Activated T-helper 17 cell treated with anti-CD3 and anti-CD28 coated beads, Interleukin-2, amount 50 U/mL, for 72 hours (primary cell): ENCODE measurements around the gene DRAP1. TPM values are rescaled to one million over a fixed set of nuclear protein-coding genes. Genes with fewer than 3 reads are reported as not detected.

ENCODE experiments used
- ATAC-seq: fragments of 150-1000 bp; cut with Tn5 transposase; replicated peaks from 2 replicates; pipeline ENCODE4 v1.10.0; 2021; ENCODE audit warnings: mild to moderate bottlenecking, moderate library complexity
- H3K27ac Mint-ChIP-seq: one replicate; pipeline ENCODE4 v1.8.0; 2022; ENCODE audit warnings: mixed read lengths
- H3K27me3 Mint-ChIP-seq: one replicate; pipeline ENCODE4 v1.8.0; 2022; ENCODE audit warnings: mixed read lengths
- H3K36me3 Mint-ChIP-seq: one replicate; pipeline ENCODE4 v1.8.0; 2022; ENCODE audit warnings: low read depth, mild to moderate bottlenecking, mixed read lengths
- H3K4me1 Mint-ChIP-seq: one replicate; pipeline ENCODE4 v1.8.0; 2022; ENCODE audit warnings: mixed read lengths
- H3K4me3 Mint-ChIP-seq: one replicate; pipeline ENCODE4 v1.8.0; 2022; ENCODE audit warnings: mild to moderate bottlenecking, mixed read lengths
- H3K9me3 Mint-ChIP-seq: one replicate; pipeline ENCODE4 v1.8.0; 2022; ENCODE audit warnings: mixed read lengths
- total RNA-seq, 2 donors: library from RNA; stranded (reverse); gene quantifications; one replicate each; pipeline ENCODE4 v1.2.3, GENCODE V29; 2022

The DRAP1 gene
- total RNA-seq, 2 donors from 2014 or later, result 85.3 to 94.5 TPM

GRCh38 chr11:65892661-65893317 lies 26.4 kb upstream of the DRAP1 start:
- Mint-ChIP-seq H3K36me3 (peaks cover 80% of the 10 kb centered on the region), H3K4me1 (peaks cover 46% of the 10 kb centered on the region), H3K9me3 (no peaks in the 10 kb centered on the region), H3K4me3 (peak overlapping the region; percentile 92), H3K27me3 (no peaks in the 10 kb centered on the region), H3K27ac (peak overlapping the region; percentile 66)
- ATAC-seq, result no peak

- ATAC-seq, result no peak
- Mint-ChIP-seq H3K4me3 (peak overlapping the region; percentile 92), H3K27me3 (no peaks in the 10 kb centered on the region)
Measured at GRCh38 chr11:65894034-65894591, 25.1 kb upstream of the DRAP1 start.

GRCh38 chr11:65895482-65895981 lies 23.7 kb upstream of the DRAP1 start:
- peak overlapping the region; percentile 88 for H3K4me3 Mint-ChIP-seq
- H3K4me1 Mint-ChIP-seq, result peaks cover 27% of the 10 kb centered on the region
- no peaks in the 10 kb centered on the region for H3K27me3 Mint-ChIP-seq

More at GRCh38 chr11:65894034-65894591, 25.1 kb upstream of the DRAP1 start:
- Mint-ChIP-seq H3K4me1 (peaks cover 40% of the 10 kb centered on the region), H3K9me3 (no peaks in the 10 kb centered on the region), H3K36me3 (peaks cover 80% of the 10 kb centered on the region), H3K27ac (peak overlapping the region; percentile 76)

GRCh38 chr11:65896034-65896999 lies 22.9 kb upstream of the DRAP1 start:
- peaks cover 77% of the 10 kb centered on the region for H3K36me3 Mint-ChIP-seq
- H3K4me3 Mint-ChIP-seq, result peak overlapping the region; percentile 88
- ATAC-seq, result peak; percentile 14
- H3K27me3 Mint-ChIP-seq, result no peaks in the 10 kb centered on the region
- H3K9me3 Mint-ChIP-seq, result no peaks in the 10 kb centered on the region
- peak overlapping the region; percentile 74 for H3K27ac Mint-ChIP-seq
- H3K4me1 Mint-ChIP-seq, result peaks cover 27% of the 10 kb centered on the region

More at GRCh38 chr11:65895482-65895981, 23.7 kb upstream of the DRAP1 start:
- H3K36me3 Mint-ChIP-seq, result peaks cover 79% of the 10 kb centered on the region
- ATAC-seq, result no peak
- peak overlapping the region; percentile 74 for H3K27ac Mint-ChIP-seq
- no peaks in the 10 kb centered on the region for H3K9me3 Mint-ChIP-seq

- no peaks in the 10 kb centered on the region for H3K9me3 Mint-ChIP-seq
- H3K4me3 Mint-ChIP-seq, result peak overlapping the region; percentile 88
- no peaks in the 10 kb centered on the region for H3K27me3 Mint-ChIP-seq
- peaks cover 27% of the 10 kb centered on the region for H3K4me1 Mint-ChIP-seq
- H3K36me3 Mint-ChIP-seq, result peaks cover 70% of the 10 kb centered on the region
- peak overlapping the region; percentile 74 for H3K27ac Mint-ChIP-seq
- ATAC-seq, result no peak
Measured at GRCh38 chr11:65897020-65897471, 22.2 kb upstream of the DRAP1 start.

GRCh38 chr11:65898656-65899355 lies 20.4 kb upstream of the DRAP1 start:
- Mint-ChIP-seq H3K4me3 (peak overlapping the region; percentile 88), H3K4me1 (peaks cover 19% of the 10 kb centered on the region)

GRCh38 chr11:65899356-65900124 lies 19.7 kb upstream of the DRAP1 start:
- peak; percentile 37 for ATAC-seq
- Mint-ChIP-seq H3K4me3 (peak overlapping the region; percentile 88), H3K9me3 (no peaks in the 10 kb centered on the region), H3K27me3 (no peaks in the 10 kb centered on the region), H3K27ac (peak overlapping the region; percentile 91), H3K4me1 (peaks cover 14% of the 10 kb centered on the region), H3K36me3 (peaks cover 45% of the 10 kb centered on the region)

More at GRCh38 chr11:65898656-65899355, 20.4 kb upstream of the DRAP1 start:
- Mint-ChIP-seq H3K27me3 (no peaks in the 10 kb centered on the region), H3K27ac (peak overlapping the region; percentile 91), H3K9me3 (no peaks in the 10 kb centered on the region), H3K36me3 (peaks cover 52% of the 10 kb centered on the region)
- no peak for ATAC-seq

GRCh38 chr11:65900125-65900898 lies 18.9 kb upstream of the DRAP1 start, which contains the start of gene FOSL1:
FOSL1 (minus strand) TSS chr11:65900388; CDS start chr11:65900339, 49 bp downstream.
- Mint-ChIP-seq H3K36me3 (peaks cover 39% of the 10 kb centered on the region), H3K27me3 (no peaks in the 10 kb centered on the region), H3K27ac (peak within 1 kb of the TSS; percentile 91), H3K4me3 (peak within 1 kb of the TSS; percentile 88), H3K9me3 (no peaks in the 10 kb centered on the region), H3K4me1 (peaks cover 11% of the 10 kb centered on the region)
- ATAC-seq, result peak; percentile 85

- Mint-ChIP-seq H3K4me3 (peak overlapping the region; percentile 88), H3K9me3 (no peaks in the 10 kb centered on the region), H3K4me1 (peaks cover 6% of the 10 kb centered on the region), H3K27ac (peak overlapping the region; percentile 30), H3K36me3 (peaks cover 34% of the 10 kb centered on the region), H3K27me3 (no peaks in the 10 kb centered on the region)
- ATAC-seq, result no peak
Measured at GRCh38 chr11:65900899-65901180, 18.4 kb upstream of the DRAP1 start.

- no peak overlapping the region for H3K4me3 Mint-ChIP-seq
- H3K27ac Mint-ChIP-seq, result no peak overlapping the region
- no peak for ATAC-seq
- H3K36me3 Mint-ChIP-seq, result peaks cover 11% of the 10 kb centered on the region
- H3K27me3 Mint-ChIP-seq, result no peaks in the 10 kb centered on the region
- no peaks in the 10 kb centered on the region for H3K4me1 Mint-ChIP-seq
- H3K9me3 Mint-ChIP-seq, result no peaks in the 10 kb centered on the region
Measured at GRCh38 chr11:65903068-65903481, 16.2 kb upstream of the DRAP1 start.

GRCh38 chr11:65903715-65904114 lies 15.5 kb upstream of the DRAP1 start:
- Mint-ChIP-seq H3K9me3 (no peaks in the 10 kb centered on the region), H3K4me1 (no peaks in the 10 kb centered on the region), H3K27me3 (no peaks in the 10 kb centered on the region), H3K36me3 (peaks cover 5% of the 10 kb centered on the region), H3K4me3 (no peak overlapping the region), H3K27ac (no peak overlapping the region)
- ATAC-seq, result no peak

GRCh38 chr11:65906602-65907001 lies 12.6 kb upstream of the DRAP1 start:
- Mint-ChIP-seq H3K4me3 (no peak overlapping the region), H3K36me3 (no peaks in the 10 kb centered on the region), H3K4me1 (no peaks in the 10 kb centered on the region), H3K27ac (no peak overlapping the region), H3K27me3 (no peaks in the 10 kb centered on the region), H3K9me3 (no peaks in the 10 kb centered on the region)
- no peak for ATAC-seq

- Mint-ChIP-seq H3K36me3 (no peaks in the 10 kb centered on the region), H3K4me3 (no peak overlapping the region), H3K27ac (no peak overlapping the region), H3K4me1 (no peaks in the 10 kb centered on the region), H3K27me3 (no peaks in the 10 kb centered on the region), H3K9me3 (no peaks in the 10 kb centered on the region)
- no peak for ATAC-seq
Measured at GRCh38 chr11:65907878-65908277, 11.3 kb upstream of the DRAP1 start.
